Vagina (tissue), 2 donors: Measurements from ENCODE around the gene ARHGAP8. TPM values are rescaled to one million over a fixed set of nuclear protein-coding genes. Genes with fewer than 3 reads are reported as not detected.
"Not testable (repeated sequence)": the region's sequence is repeated elsewhere in the genome, so short reads cannot be mapped to it uniquely, and the experiment has no call there.

Source experiments
- DNase-seq, 2 donors: peaks; one replicate each; pipeline ENCODE4 v3.0.0-alpha.2; 2017; ENCODE audit errors: extremely low spot score in 2 of 2
- H3K27ac ChIP-seq: fragments of 200-600 bp; sonication (generic); one replicate; pipeline ENCODE4 v1.5.1; 2019
- H3K27me3 ChIP-seq: fragments of 200-600 bp; sonication (generic); one replicate; pipeline ENCODE4 v1.5.1; 2019
- H3K36me3 ChIP-seq, 2 donors: fragments of 200-600 bp; sonication (generic); one replicate each; pipeline ENCODE4 v1.5.1; 2017 to 2019
- H3K4me1 ChIP-seq: fragments of 200-600 bp; sonication (generic); one replicate; pipeline ENCODE4 v1.5.1; 2019
- H3K4me3 ChIP-seq, 2 donors: fragments of 200-600 bp; sonication (generic); 1 replicate in 1 of 2; 2 replicates in 1 of 2; pipeline ENCODE4 v1.5.1; 2016 to 2019
- H3K9me3 ChIP-seq: fragments of 200-600 bp; sonication (generic); one replicate; pipeline ENCODE4 v1.5.1; 2019
- CTCF ChIP-seq, 3 experiments: fragments of 450-650 bp in 2 of 3; fragments of 200-600 bp in 1 of 3; sonication (generic) in 1 of 3; IDR thresholded peaks; one replicate each; pipeline ENCODE4 v1.5.1; 2017 to 2019; ENCODE audit warnings: antibody characterized with exemption in 3 of 3, mild to moderate bottlenecking in 2 of 3, moderate library complexity in 2 of 3
- POLR2A ChIP-seq, 2 donors: fragments of 450-650 bp; IDR thresholded peaks; one replicate each; pipeline ENCODE4 v1.6.1; 2017; ENCODE audit warnings: antibody characterized with exemption in 2 of 2, mild to moderate bottlenecking in 2 of 2, moderate library complexity in 2 of 2
- POLR2AphosphoS5 ChIP-seq, 2 donors: sonication (generic); formaldehyde crosslinking; IDR thresholded peaks; one replicate each; pipeline ENCODE4 v1.9.0; 2017; ENCODE audit warnings: antibody characterized with exemption in 2 of 2, mild to moderate bottlenecking in 2 of 2, low read depth in 1 of 2; ENCODE audit not compliant: insufficient read depth in 1 of 2
- intact Hi-C: fragments of 100-400 bp; cut with DNase I; formaldehyde crosslinking; loops from one replicate; pipeline ENCODE4 v1.15.1; 2023
- total RNA-seq: library from RNA; depleted of rRNA; stranded (reverse); fragments of >200 nt; gene quantifications from one replicate; pipeline ENCODE4 v1.2.3, GENCODE V29; 2016

ARHGAP8 gene
- total RNA-seq, 1 donor from 2014 or later = 9.3 TPM

GRCh38 chr22:44735518-44736428 lies 16.6 kb upstream of the ARHGAP8 start:
- peaks cover 5% of the 10 kb centered on the region for H3K4me1 ChIP-seq
- no peaks in the 10 kb centered on the region for H3K36me3 ChIP-seq
- DNase-seq = no peak
- peak; percentile 97 to 100 (median 98) for TF ChIP-seq CTCF (IDR thresholded peaks at IDR 0.05)
- no peak for TF ChIP-seq POLR2A (IDR thresholded peaks at IDR 0.05)
- H3K4me3 ChIP-seq = no peak overlapping the region
- no peaks in the 10 kb centered on the region for H3K9me3 ChIP-seq
- H3K27me3 ChIP-seq = no peaks in the 10 kb centered on the region
- H3K27ac ChIP-seq = no peak overlapping the region
- intact Hi-C loops = loop anchor here (2.0 kb wide), 1 partner anchor 49 kb away; no protein-coding TSS in a partner anchor

DNA sequence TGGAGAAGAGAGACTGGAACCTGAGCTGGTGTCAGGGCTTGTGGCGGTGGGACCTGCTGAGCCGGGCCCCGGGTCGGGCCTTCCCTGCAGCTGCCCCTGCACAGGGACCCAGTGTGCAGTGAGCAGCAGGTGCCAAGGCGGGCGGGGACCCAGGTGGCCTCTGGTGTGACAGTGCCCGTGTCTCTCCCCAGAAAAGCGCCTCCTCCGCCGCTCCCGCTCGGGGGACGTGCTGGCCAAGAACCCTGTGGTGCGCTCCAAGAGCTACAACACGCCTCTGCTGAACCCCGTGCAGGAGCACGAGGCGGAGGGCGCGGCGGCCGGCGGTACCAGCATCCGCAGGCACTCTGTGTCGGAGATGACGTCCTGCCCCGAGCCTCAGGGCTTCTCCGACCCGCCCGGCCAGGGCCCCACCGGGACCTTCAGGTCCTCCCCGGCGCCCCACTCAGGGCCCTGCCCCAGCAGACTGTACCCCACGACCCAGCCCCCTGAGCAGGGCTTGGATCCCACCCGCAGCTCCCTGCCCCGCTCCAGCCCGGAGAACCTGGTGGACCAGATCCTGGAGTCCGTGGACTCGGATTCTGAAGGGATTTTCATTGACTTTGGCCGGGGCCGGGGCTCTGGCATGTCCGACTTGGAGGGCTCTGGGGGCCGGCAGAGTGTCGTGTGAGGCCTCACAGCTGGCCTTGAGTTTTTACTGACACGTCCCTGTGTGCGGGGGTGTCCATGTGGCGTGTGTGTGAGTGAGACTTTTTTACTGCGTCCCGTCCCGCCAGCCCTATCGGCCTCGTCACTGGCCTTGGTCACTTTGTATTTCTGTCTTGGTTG lies 15.6 kb upstream of the ARHGAP8 start:
- Histone ChIP-seq H3K4me3 (no peak overlapping the region), H3K9me3 (no peaks in the 10 kb centered on the region), H3K27me3 (no peaks in the 10 kb centered on the region), H3K4me1 (peaks cover 5% of the 10 kb centered on the region), H3K27ac (no peak overlapping the region), H3K36me3 (no peaks in the 10 kb centered on the region)
- DNase-seq = no peak
- TF ChIP-seq POLR2AphosphoS5 (IDR thresholded peaks at IDR 0.05; ENCODE audit: insufficient read depth in 1 of 2, low read depth in 1 of 2) (no peak), POLR2A (IDR thresholded peaks at IDR 0.05) (no peak), CTCF (IDR thresholded peaks at IDR 0.05) (no peak)
- intact Hi-C loops = loop anchor here (2.0 kb wide), 1 partner anchor 50 kb away; no protein-coding TSS in a partner anchor

DNA sequence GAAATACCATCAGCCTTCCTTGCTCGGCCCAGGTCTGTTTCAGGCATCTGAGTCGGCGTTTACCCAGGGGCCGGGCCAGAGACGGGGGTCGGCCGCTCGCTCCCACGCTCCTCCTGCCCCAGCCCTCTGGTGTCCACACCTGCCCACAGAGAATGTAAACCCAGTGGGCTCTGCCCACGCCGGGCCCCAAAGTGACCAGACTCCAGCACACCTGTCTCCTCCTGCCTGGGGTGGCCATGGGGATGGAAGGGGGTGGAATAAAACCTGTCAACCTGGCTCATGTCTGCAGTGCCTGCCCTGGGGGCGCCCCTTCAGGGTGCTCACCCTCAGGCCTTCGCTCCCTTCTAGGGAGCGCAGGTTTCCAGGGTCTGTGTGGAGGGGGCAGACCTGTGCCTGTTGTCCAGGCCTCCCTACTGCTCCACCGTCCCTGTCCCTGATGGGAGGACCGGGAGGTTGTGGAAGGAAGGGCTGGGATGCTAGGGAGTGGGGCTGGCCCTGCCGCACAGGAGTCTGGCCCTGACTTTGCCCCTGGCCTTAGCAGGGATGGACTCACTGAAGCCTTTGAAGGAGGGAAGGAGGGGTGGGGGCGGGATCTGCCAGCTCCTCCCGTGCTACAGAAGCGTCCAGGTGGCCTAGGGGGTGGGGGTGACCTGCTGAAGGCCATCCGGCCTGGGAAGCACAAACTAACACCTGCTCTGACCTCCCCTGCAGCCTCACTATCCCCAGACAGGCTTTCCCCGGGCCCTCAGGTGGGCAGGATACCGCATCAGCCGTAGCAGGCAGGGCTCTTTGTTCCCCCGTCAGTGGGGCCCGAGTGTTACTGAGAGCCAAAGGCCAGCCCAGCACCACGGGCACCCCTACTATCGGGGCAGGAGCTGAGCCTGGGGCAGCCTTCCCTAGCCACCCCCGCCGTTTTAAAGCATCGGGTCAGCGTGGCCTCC lies 14.7 kb upstream of the ARHGAP8 start:
- H3K27ac ChIP-seq = no peak overlapping the region
- DNase-seq = no peak
- H3K4me1 ChIP-seq = peaks cover 5% of the 10 kb centered on the region
- H3K9me3 ChIP-seq = no peaks in the 10 kb centered on the region
- H3K4me3 ChIP-seq = no peak overlapping the region
- TF ChIP-seq CTCF (IDR thresholded peaks at IDR 0.05) = no peak
- no peak for TF ChIP-seq POLR2AphosphoS5 (IDR thresholded peaks at IDR 0.05; ENCODE audit: insufficient read depth in 1 of 2, low read depth in 1 of 2)
- TF ChIP-seq POLR2A (IDR thresholded peaks at IDR 0.05) = no peak
- no peaks in the 10 kb centered on the region for H3K27me3 ChIP-seq
- H3K36me3 ChIP-seq = no peaks in the 10 kb centered on the region
- intact Hi-C loops = loop anchor here (2.0 kb wide), 1 partner anchor 51 kb away; no protein-coding TSS in a partner anchor

DNA sequence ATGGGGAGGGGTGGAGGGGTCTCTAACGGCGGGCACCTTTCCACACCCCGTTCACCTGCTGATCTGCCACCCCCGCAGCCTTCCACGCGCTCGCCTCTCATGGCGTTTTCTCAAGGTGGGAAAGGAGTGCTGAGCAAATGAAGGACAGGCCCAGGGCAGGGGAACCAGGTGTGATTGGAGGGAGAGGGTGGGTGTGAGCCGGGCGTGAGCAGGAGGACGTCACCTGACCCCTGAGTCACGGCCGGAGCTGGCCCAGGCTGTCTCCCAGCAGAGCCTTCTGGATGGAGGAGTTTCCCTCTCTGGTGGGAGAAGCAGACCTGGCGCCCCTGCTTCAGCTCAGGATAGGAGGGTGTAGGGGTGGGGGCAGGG lies 14.0 kb upstream of the ARHGAP8 start:
- H3K27me3 ChIP-seq = no peaks in the 10 kb centered on the region

GRCh38 chr22:44739024-44739423 lies 13.4 kb upstream of the ARHGAP8 start:
- H3K9me3 ChIP-seq = no peaks in the 10 kb centered on the region
- no peaks in the 10 kb centered on the region for H3K27me3 ChIP-seq
- H3K36me3 ChIP-seq = no peaks in the 10 kb centered on the region
- no peak for DNase-seq
- no peak overlapping the region for H3K4me3 ChIP-seq
- H3K4me1 ChIP-seq = peaks cover 5% of the 10 kb centered on the region
- intact Hi-C loops = no loop called here
- TF ChIP-seq POLR2A (IDR thresholded peaks at IDR 0.05) (no peak), CTCF (IDR thresholded peaks at IDR 0.05) (no peak), POLR2AphosphoS5 (IDR thresholded peaks at IDR 0.05; ENCODE audit: insufficient read depth in 1 of 2, low read depth in 1 of 2) (no peak)
- H3K27ac ChIP-seq = no peak overlapping the region

More for the DNA sequence above, 14.0 kb upstream of the ARHGAP8 start:
- H3K27ac ChIP-seq = no peak overlapping the region
- no peak for DNase-seq
- no peaks in the 10 kb centered on the region for H3K36me3 ChIP-seq
- H3K4me3 ChIP-seq = no peak overlapping the region
- no peak for TF ChIP-seq POLR2AphosphoS5 (IDR thresholded peaks at IDR 0.05; ENCODE audit: insufficient read depth in 1 of 2, low read depth in 1 of 2)
- intact Hi-C loops = no loop called here
- no peaks in the 10 kb centered on the region for H3K9me3 ChIP-seq
- peaks cover 5% of the 10 kb centered on the region for H3K4me1 ChIP-seq

DNA sequence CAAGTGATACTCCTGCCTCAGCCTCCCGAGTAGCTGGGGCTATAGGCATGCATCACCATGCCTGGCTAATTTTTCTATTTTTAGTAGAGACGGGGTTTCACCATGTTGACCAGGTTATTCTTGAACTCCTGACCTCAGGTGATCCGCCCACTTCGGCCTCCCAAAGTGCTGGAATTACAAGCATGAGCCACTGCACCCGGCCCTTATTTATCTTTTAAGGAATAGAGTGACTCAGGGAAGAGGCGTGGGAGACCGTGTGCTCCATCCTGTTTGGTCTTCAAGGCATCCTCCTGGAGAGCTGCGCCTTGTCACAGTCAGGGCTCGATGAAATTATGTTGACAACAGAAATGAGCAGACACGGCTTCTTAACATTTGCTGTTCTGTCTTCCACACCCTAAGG lies 12.7 kb upstream of the ARHGAP8 start:
- H3K4me1 ChIP-seq, intact Hi-C loops, DNase-seq, H3K27me3 ChIP-seq, H3K4me3 ChIP-seq, H3K27ac ChIP-seq, H3K36me3 ChIP-seq, H3K9me3 ChIP-seq: not testable (repeated sequence)
